ENCODE measurements around the gene TBCE. TPM values are rescaled to one million over a fixed set of nuclear protein-coding genes. Genes with fewer than 3 reads are reported as not detected.

The TBCE gene
- polyA plus RNA-seq, 3 donors, result 15.4 to 19.4 (median 17.6) TPM

DNA sequence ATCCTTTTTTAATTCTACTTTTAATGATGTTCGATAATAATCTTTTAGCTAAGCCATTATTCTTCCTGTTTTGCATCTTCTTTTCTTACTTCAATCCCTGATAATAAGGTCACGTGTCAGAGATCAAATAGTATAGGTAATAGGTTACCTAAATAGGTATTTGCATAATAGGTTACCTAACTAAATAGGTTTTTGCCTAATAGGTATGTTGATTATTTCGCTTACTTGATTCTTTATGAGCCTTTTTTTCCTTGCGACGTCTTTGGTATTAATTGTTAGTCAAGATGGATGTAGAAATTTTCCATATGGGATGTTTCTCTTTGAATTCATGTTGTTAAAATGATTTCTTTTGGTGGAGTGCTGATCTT lies 36.3 kb upstream of the TBCE start:
- peaks cover 23% of the 10 kb centered on the region for H3K4me1 Mint-ChIP-seq
- Histone ChIP-seq H3K36me3 (replicated peaks in 1 of 2; ENCODE audit: control insufficient read depth in 1 of 2, insufficient read depth in 2 of 2, low read length in 2 of 2) (peaks cover 8% of the 10 kb centered on the region in 2 donors), H4K20me1 (ENCODE audit: insufficient read depth, low read length) (peaks cover 67% of the 10 kb centered on the region), H3K9me3 (replicated peaks in 1 of 2; ENCODE audit: control insufficient read depth in 1 of 2, insufficient read depth in 1 of 2, low read length in 2 of 2) (no peaks in the 10 kb centered on the region), H2AFZ (ENCODE audit: insufficient read depth, low read depth, low read length, poor library complexity, severe bottlenecking) (no peak overlapping the region), H3K9ac (ENCODE audit: insufficient read depth, low read length, poor library complexity, severe bottlenecking) (no peak overlapping the region), H3K4me2 (replicated peaks; ENCODE audit: extremely low read depth, low read length, poor library complexity, severe bottlenecking) (no peak overlapping the region), H3K4me3 (replicated peaks in 1 of 3; ENCODE audit: low read depth in 2 of 3, low read length in 3 of 3) (no peak overlapping the region), H3K4me1 (ENCODE audit: control insufficient read depth in 1 of 2, insufficient read depth in 2 of 2, low read length in 2 of 2) (peaks cover 36 to 51% of the 10 kb centered on the region in 2 donors), H3K27me3 (ENCODE audit: control insufficient read depth in 2 of 2, insufficient read depth in 2 of 2, low read length in 2 of 2) (no peaks in the 10 kb centered on the region), H3K79me2 (ENCODE audit: insufficient read depth, low read length) (peaks cover 88% of the 10 kb centered on the region), H3K27ac (ENCODE audit: low read depth in 1 of 2, low read length in 2 of 2) (no peak overlapping the region)
- no peak overlapping the region for H3K4me3 Mint-ChIP-seq
- DNase-seq, result no peak
- intact Hi-C loops (cut with micrococcal nuclease), result no loop called here
- H3K36me3 Mint-ChIP-seq, result peaks cover 8% of the 10 kb centered on the region in 2 donors
- WGBS (ENCODE audit: insufficient coverage), result 67% methylated on average over 1 of the region's 5 CpGs
- H3K9me3 Mint-ChIP-seq, result no peaks in the 10 kb centered on the region
- no peak for TF ChIP-seq CTCF (IDR thresholded peaks at IDR 0.05)
- peaks cover 0 to 2% (median 0%) of the 10 kb centered on the region in 3 donors for H3K27me3 Mint-ChIP-seq (ENCODE audit: low read depth in 3 of 3)
- H3K27ac Mint-ChIP-seq, result peak overlapping the region in 1 of 7 donors; percentile 54

DNA sequence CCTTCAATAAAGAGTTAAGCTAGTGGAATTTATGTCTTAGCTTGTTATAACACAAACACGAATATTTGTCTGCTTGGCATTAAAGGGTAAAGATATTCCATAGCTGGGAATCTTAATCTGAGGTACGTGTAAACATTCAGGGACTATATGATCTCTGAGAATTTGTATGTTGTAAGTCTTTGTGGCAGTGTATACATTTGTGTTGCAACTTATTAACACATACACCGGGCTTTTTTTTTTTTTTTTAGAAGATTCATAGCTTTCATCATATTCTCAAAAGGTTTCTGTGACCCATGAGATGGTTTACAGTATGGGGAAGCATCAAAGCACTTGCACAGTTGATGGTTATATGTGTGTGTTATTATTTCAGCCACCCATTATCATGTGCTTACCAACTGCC lies 35.8 kb upstream of the TBCE start:
- Histone ChIP-seq H3K27me3 (ENCODE audit: control insufficient read depth in 2 of 2, insufficient read depth in 2 of 2, low read length in 2 of 2) (no peaks in the 10 kb centered on the region), H3K4me2 (replicated peaks; ENCODE audit: extremely low read depth, low read length, poor library complexity, severe bottlenecking) (no peak overlapping the region), H3K4me1 (ENCODE audit: control insufficient read depth in 1 of 2, insufficient read depth in 2 of 2, low read length in 2 of 2) (peaks cover 34 to 46% of the 10 kb centered on the region in 2 donors), H3K4me3 (replicated peaks in 1 of 3; ENCODE audit: low read depth in 2 of 3, low read length in 3 of 3) (no peak overlapping the region), H4K20me1 (ENCODE audit: insufficient read depth, low read length) (peaks cover 62% of the 10 kb centered on the region), H2AFZ (ENCODE audit: insufficient read depth, low read depth, low read length, poor library complexity, severe bottlenecking) (no peak overlapping the region), H3K36me3 (replicated peaks in 1 of 2; ENCODE audit: control insufficient read depth in 1 of 2, insufficient read depth in 2 of 2, low read length in 2 of 2) (peaks cover 9 to 13% of the 10 kb centered on the region in 2 donors), H3K79me2 (ENCODE audit: insufficient read depth, low read length) (peaks cover 83% of the 10 kb centered on the region), H3K9me3 (replicated peaks in 1 of 2; ENCODE audit: control insufficient read depth in 1 of 2, insufficient read depth in 1 of 2, low read length in 2 of 2) (no peaks in the 10 kb centered on the region), H3K9ac (ENCODE audit: insufficient read depth, low read length, poor library complexity, severe bottlenecking) (no peak overlapping the region), H3K27ac (ENCODE audit: low read depth in 1 of 2, low read length in 2 of 2) (no peak overlapping the region)
- intact Hi-C loops (cut with micrococcal nuclease), result no loop called here
- H3K9me3 Mint-ChIP-seq, result no peaks in the 10 kb centered on the region
- peak in 2 of 3 donors; percentile 39 to 48 for DNase-seq
- no peak for TF ChIP-seq CTCF (IDR thresholded peaks at IDR 0.05)
- peaks cover 0 to 2% (median 0%) of the 10 kb centered on the region in 3 donors for H3K27me3 Mint-ChIP-seq (ENCODE audit: low read depth in 3 of 3)
- H3K36me3 Mint-ChIP-seq, result peaks cover 12% of the 10 kb centered on the region in 2 donors
- no peak overlapping the region for H3K4me3 Mint-ChIP-seq
- WGBS (ENCODE audit: insufficient coverage), result no CpG with 5 or more reads among the region's 3 CpGs
- peaks cover 20% of the 10 kb centered on the region for H3K4me1 Mint-ChIP-seq
- H3K27ac Mint-ChIP-seq, result peak overlapping the region in 4 of 7 donors; percentile 19 to 66 (median 43)

Data from CD14-positive monocyte (primary cell).